Uterus (tissue), 4 donors: ENCODE data around the gene ZNF879. TPM values are rescaled to one million over a fixed set of nuclear protein-coding genes. Genes with fewer than 3 reads are reported as not detected.

Experiments used
- DNase-seq, 2 donors: peaks; one replicate each; pipeline ENCODE4 v3.0.0-alpha.2; 2019 to 2020
- H3K27ac ChIP-seq, 2 donors: fragments of 200-600 bp; sonication (generic); 1 replicate in 1 of 2; 2 replicates in 1 of 2; pipeline ENCODE4 v1.5.1; 2016 to 2018
- H3K27me3 ChIP-seq, 2 donors: fragments of 200-600 bp; sonication (generic); one replicate each; pipeline ENCODE4 v1.5.1; 2018 to 2019; ENCODE audit warnings: control low read depth in 1 of 2
- H3K36me3 ChIP-seq, 2 donors: fragments of 200-600 bp; sonication (generic); one replicate each; pipeline ENCODE4 v1.5.1; 2019; ENCODE audit warnings: control low read depth in 1 of 2
- H3K4me1 ChIP-seq, 2 donors: fragments of 200-600 bp; sonication (generic); one replicate each; pipeline ENCODE4 v1.5.1; 2018 to 2019; ENCODE audit warnings: control low read depth in 1 of 2
- H3K4me3 ChIP-seq, 2 donors: fragments of 200-600 bp; sonication (generic); 1 replicate in 1 of 2; 2 replicates in 1 of 2; pipeline ENCODE4 v1.5.1; 2018 to 2019; ENCODE audit warnings: mild to moderate bottlenecking in 1 of 2
- H3K9me3 ChIP-seq, 2 donors: fragments of 200-600 bp; sonication (generic); one replicate each; pipeline ENCODE4 v1.5.1; 2019; ENCODE audit warnings: control low read depth in 1 of 2
- POLR2A ChIP-seq, 2 donors: fragments of 450-650 bp; IDR thresholded peaks; one replicate each; pipeline ENCODE4 v1.6.1; 2016; ENCODE audit warnings: antibody characterized with exemption in 2 of 2, mild to moderate bottlenecking in 1 of 2, moderate library complexity in 1 of 2
- intact Hi-C: fragments of 100-400 bp; cut with DNase I; formaldehyde crosslinking; loops from one replicate; pipeline ENCODE4 v1.15.1; 2023; ENCODE audit warnings: low total_unique reads
- total RNA-seq, 4 donors: library from RNA; depleted of rRNA in 3 of 4; stranded (reverse); fragments of >200 nt in 3 of 4; gene quantifications; one replicate each; pipeline versions ENCODE4 v1.1.0 to v1.2.4, GENCODE V29; 2014 to 2023
- TF ChIP-seq, protein P1 (sequence below), 4 experiments: fragments of 200-600 bp in 2 of 4; fragments of 450-650 bp in 2 of 4; sonication (generic) in 2 of 4; IDR thresholded peaks; one replicate each; pipeline ENCODE4 v1.5.1; 2016 to 2019; ENCODE audit warnings: antibody characterized with exemption in 4 of 4, mild to moderate bottlenecking in 2 of 4, moderate library complexity in 1 of 4
- donor health status: DM: yes; HTN: yes; CAD: no.

Gene ZNF879
- total RNA-seq, 4 donors from 2014 or later = 6.9 to 11.8 (median 8.2) TPM

- Histone ChIP-seq H3K4me1 (no peaks in the 10 kb centered on the region), H3K27ac (no peak overlapping the region), H3K27me3 (no peaks in the 10 kb centered on the region), H3K36me3 (no peaks in the 10 kb centered on the region), H3K4me3 (no peak overlapping the region), H3K9me3 (no peaks in the 10 kb centered on the region)
- intact Hi-C loops = no loop called here
- TF ChIP-seq POLR2A (IDR thresholded peaks at IDR 0.05) = no peak
- TF ChIP-seq, protein P1, sequence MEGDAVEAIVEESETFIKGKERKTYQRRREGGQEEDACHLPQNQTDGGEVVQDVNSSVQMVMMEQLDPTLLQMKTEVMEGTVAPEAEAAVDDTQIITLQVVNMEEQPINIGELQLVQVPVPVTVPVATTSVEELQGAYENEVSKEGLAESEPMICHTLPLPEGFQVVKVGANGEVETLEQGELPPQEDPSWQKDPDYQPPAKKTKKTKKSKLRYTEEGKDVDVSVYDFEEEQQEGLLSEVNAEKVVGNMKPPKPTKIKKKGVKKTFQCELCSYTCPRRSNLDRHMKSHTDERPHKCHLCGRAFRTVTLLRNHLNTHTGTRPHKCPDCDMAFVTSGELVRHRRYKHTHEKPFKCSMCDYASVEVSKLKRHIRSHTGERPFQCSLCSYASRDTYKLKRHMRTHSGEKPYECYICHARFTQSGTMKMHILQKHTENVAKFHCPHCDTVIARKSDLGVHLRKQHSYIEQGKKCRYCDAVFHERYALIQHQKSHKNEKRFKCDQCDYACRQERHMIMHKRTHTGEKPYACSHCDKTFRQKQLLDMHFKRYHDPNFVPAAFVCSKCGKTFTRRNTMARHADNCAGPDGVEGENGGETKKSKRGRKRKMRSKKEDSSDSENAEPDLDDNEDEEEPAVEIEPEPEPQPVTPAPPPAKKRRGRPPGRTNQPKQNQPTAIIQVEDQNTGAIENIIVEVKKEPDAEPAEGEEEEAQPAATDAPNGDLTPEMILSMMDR (IDR thresholded peaks at IDR 0.05) = no peak
- no peak for DNase-seq
These were observed 28.2 kb downstream of the ZNF879 start for GRCh38 chr5:179051784-179052183.

DNA sequence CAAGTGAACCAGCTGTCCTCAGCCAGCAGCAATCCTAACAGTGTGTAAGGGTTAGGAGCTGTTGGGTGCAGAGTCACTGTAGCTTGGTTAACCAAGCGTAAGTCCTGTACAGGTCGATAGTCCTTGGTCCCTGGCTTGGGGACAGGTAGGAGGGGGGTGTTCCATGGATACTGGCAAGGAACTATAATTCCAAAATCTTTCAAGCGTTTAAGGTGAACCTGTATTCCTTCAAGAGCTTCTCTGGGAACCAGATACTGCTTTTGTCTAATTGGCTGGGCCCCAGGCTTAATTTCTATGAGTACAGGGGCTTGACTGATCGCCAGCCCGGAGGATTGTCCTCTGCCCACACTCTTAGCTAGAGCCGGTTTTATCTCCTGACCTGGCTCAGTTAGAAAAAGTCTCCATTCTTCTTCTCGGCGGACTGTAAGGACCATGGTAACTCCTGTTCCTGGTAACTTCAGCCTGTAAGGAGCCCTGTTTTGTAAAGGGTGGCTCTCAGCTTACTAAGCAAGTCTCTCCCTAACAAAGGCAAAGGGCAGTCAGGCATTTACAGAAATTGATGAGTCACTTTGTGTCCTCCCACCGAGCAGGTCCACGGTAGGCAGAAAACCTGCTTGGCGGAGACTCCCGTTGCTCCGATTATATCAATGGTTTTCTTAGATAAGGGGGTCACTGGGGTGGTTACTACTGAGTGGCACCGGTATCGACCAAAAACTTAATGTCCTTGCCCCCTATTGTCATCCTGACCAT, 30.6 kb downstream of the ZNF879 start:
- TF ChIP-seq, protein P1 (IDR thresholded peaks at IDR 0.05) = no peak
- TF ChIP-seq POLR2A (IDR thresholded peaks at IDR 0.05) = no peak
- DNase-seq = no peak
- H3K27ac ChIP-seq = no peak overlapping the region
- no peak overlapping the region for H3K4me3 ChIP-seq
- intact Hi-C loops = no loop called here
- no peaks in the 10 kb centered on the region for H3K9me3 ChIP-seq
- no peaks in the 10 kb centered on the region for H3K27me3 ChIP-seq
- H3K36me3 ChIP-seq = no peaks in the 10 kb centered on the region
- no peaks in the 10 kb centered on the region for H3K4me1 ChIP-seq

GRCh38 chr5:179054876-179055275, 31.3 kb downstream of the ZNF879 start:
- no peak for TF ChIP-seq POLR2A (IDR thresholded peaks at IDR 0.05)
- TF ChIP-seq, protein P1 (IDR thresholded peaks at IDR 0.05) = no peak
- H3K4me1 ChIP-seq = no peaks in the 10 kb centered on the region
- no peaks in the 10 kb centered on the region for H3K9me3 ChIP-seq
- no peaks in the 10 kb centered on the region for H3K36me3 ChIP-seq
- intact Hi-C loops = no loop called here
- DNase-seq = no peak
- H3K4me3 ChIP-seq = no peak overlapping the region
- no peak overlapping the region for H3K27ac ChIP-seq
- no peaks in the 10 kb centered on the region for H3K27me3 ChIP-seq

DNA sequence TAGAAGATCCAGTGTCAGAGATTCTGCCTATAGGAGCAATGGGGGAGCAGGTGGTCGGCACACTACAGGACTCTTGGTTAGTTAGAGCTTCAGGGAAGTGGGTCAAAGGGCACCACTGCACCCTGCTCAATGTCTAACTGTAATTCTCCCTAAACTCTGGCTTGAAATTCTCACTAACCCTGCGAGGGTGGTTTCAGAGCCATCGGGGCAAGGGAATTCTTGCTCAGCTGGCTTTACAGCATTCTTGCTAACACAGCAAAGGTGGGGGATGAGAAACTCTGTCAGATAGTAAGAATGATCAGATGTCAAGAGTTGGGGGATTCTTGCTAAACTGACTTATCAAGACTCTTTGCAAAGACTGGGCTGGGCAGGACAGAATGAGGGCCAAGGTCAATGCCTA, 31.8 kb downstream of the ZNF879 start:
- Histone ChIP-seq H3K4me1 (no peaks in the 10 kb centered on the region), H3K27me3 (no peaks in the 10 kb centered on the region), H3K27ac (no peak overlapping the region), H3K36me3 (no peaks in the 10 kb centered on the region), H3K9me3 (no peaks in the 10 kb centered on the region), H3K4me3 (no peak overlapping the region)
- intact Hi-C loops = no loop called here
- TF ChIP-seq POLR2A (IDR thresholded peaks at IDR 0.05) = no peak
- TF ChIP-seq, protein P1 (IDR thresholded peaks at IDR 0.05) = no peak
- DNase-seq = no peak

GRCh38 chr5:179055841-179056240, 32.2 kb downstream of the ZNF879 start:
- intact Hi-C loops = no loop called here
- H3K4me1 ChIP-seq = no peaks in the 10 kb centered on the region
- no peaks in the 10 kb centered on the region for H3K27me3 ChIP-seq
- DNase-seq = no peak
- no peak overlapping the region for H3K27ac ChIP-seq
- H3K9me3 ChIP-seq = no peaks in the 10 kb centered on the region
- H3K4me3 ChIP-seq = no peak overlapping the region
- TF ChIP-seq, protein P1 (IDR thresholded peaks at IDR 0.05) = no peak
- no peak for TF ChIP-seq POLR2A (IDR thresholded peaks at IDR 0.05)
- H3K36me3 ChIP-seq = no peaks in the 10 kb centered on the region
